ENCODE measurements around the gene EGF. TPM values are rescaled to one million over a fixed set of nuclear protein-coding genes. Genes with fewer than 3 reads are reported as not detected.

The EGF gene
- total RNA-seq, 2 experiments from 2014 or later: not detected

DNA sequence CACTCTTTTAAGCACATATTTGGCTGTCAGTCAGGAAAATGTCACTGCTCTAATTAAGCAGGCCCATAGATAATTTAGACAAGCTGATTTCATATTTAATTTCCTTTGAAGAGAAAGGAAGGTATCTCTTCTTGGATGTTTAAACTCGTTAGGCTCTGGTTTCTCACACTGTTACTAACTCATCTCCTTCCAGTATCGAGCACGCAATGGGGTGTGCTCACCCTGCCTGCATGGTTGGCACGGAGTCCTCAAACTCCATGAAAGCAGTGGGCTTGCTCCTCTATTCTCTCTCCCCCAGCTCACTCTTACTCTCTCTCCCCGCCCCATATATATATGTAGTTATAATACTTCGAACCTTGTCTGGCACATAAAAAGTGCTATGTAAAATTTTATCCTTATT lies 76.9 kb downstream of the EGF start:
- no peak overlapping the region for H3K4me3 Mint-ChIP-seq
- no peak for DNase-seq
- no peak overlapping the region for H3K27ac Mint-ChIP-seq

DNA sequence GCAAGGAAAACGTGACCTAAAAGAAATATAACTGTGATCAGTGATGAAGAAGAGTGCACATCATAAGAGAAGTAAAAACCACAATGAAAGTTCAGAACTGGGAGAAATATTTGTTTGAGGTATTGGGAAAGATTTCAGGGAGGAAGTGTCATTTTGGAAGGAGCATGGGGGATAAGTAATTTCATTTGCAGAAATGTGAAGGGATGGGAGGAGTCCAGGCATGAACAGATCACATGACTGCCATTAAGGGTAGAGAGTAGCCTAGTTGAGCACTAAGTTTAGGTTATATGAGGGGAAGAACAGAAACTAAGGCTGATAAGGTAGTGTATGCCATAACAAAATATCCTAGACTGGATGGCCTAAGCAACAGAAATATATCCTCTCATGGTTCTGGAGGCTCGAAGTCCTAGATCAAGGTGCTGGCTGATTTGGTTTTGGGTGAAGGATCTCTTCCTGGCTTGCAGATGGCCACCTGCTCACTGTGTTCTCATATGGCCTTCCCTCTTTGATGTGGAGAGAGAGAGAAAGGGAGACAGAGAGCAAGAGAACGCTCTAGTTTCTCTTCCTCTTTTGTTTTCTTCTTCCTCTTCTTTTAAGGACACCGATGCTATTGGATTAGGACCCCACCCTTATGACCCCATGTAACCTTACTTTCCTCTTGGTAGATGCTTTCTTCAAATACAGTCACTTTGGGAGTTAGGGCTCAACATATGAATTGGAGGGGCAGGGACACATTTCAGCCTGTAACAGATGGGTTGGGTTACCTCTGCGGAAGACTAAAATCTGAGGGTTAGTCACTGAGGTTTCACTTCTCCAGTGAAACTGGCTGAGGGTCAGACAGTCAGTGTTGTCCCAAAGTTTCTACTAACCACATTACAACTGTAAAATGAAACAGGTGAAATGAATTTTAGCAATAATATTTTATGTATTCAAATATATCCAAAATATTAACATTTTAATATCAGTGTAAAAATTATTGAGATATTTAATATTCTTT lies 77.9 kb downstream of the EGF start:
- Mint-ChIP-seq H3K4me1 (ENCODE audit: low read depth) (peaks cover 17% of the 10 kb centered on the region), H3K36me3 (ENCODE audit: low read depth) (no peaks in the 10 kb centered on the region), H3K27ac (no peak overlapping the region), H3K27me3 (ENCODE audit: low read depth) (peaks cover 8% of the 10 kb centered on the region), H3K9me3 (ENCODE audit: insufficient read depth) (no peaks in the 10 kb centered on the region), H3K4me3 (no peak overlapping the region)
- CTCF ChIA-PET: interaction anchor here (1.4 kb wide), 1 partner anchor 8 kb away, joined by 6 read pairs; no protein-coding TSS in a partner anchor
- DNase-seq (no peak), ATAC-seq (no peak)
- POLR2A ChIA-PET: no interaction called here

More for the DNA sequence above, 76.9 kb downstream of the EGF start:
- ATAC-seq: no peak
- ChIA-PET POLR2A (no interaction called here), CTCF (interaction anchor here (1.4 kb wide), 1 partner anchor 9 kb away, joined by 6 read pairs; no protein-coding TSS in a partner anchor)
- peaks cover 16% of the 10 kb centered on the region for H3K4me1 Mint-ChIP-seq (ENCODE audit: low read depth)
- H3K36me3 Mint-ChIP-seq (ENCODE audit: low read depth): no peaks in the 10 kb centered on the region
- H3K9me3 Mint-ChIP-seq (ENCODE audit: insufficient read depth): no peaks in the 10 kb centered on the region
- peaks cover 10% of the 10 kb centered on the region for H3K27me3 Mint-ChIP-seq (ENCODE audit: low read depth)

DNA sequence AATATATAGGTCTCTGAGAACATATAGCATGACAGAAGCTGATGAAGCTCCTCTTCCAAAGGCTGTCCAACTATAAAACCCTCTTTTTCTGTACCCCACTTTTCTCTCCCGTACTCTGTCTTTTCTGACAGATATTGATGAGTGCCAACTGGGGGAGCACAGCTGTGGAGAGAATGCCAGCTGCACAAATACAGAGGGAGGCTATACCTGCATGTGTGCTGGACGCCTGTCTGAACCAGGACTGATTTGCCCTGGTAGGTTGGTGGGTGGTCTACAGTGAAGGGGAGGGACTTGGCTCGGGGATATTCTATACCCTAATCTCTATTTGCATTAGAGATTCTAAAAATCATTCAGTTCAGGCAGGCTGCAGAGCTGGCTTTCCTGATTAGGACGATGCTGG lies 80.4 kb downstream of the EGF start:
- H3K27ac Mint-ChIP-seq: no peak overlapping the region
- CTCF ChIA-PET: interaction anchor here (1.0 to 10.6 kb wide), 2 partner anchors 516 to 525 kb away, joined by 4 to 197 read pairs; no protein-coding TSS in a partner anchor
- peaks cover 21% of the 10 kb centered on the region for H3K4me1 Mint-ChIP-seq (ENCODE audit: low read depth)
- no peaks in the 10 kb centered on the region for H3K9me3 Mint-ChIP-seq (ENCODE audit: insufficient read depth)
- DNase-seq: no peak
- POLR2A ChIA-PET: no interaction called here
- no peak for ATAC-seq
- H3K4me3 Mint-ChIP-seq: no peak overlapping the region
- peaks cover 2% of the 10 kb centered on the region for H3K27me3 Mint-ChIP-seq (ENCODE audit: low read depth)
- H3K36me3 Mint-ChIP-seq (ENCODE audit: low read depth): no peaks in the 10 kb centered on the region

DNA sequence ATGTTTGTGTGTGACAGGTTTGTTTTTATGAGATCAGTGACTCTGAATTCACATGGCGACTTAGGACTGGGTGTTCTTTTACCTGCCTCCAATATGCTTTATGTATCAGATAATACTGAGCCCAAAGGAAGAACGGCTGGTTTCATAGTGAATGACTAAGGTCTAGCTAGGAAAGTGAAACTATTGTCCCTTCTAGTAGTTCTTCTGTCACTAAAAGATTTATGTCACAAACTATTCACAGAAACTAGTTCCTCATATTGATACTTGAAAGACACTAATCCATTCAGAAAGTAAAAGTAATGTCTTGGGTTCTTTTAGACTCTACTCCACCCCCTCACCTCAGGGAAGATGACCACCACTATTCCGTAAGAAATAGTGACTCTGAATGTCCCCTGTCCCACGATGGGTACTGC lies 81.7 kb downstream of the EGF start:
- peaks cover 22% of the 10 kb centered on the region for H3K4me1 Mint-ChIP-seq (ENCODE audit: low read depth)
- ATAC-seq (peak; percentile 48), DNase-seq (no peak)
- no peak overlapping the region for H3K27ac Mint-ChIP-seq
- CTCF ChIA-PET: interaction anchor here (0.8 to 10.6 kb wide), 4 partner anchors 11 to 523 kb away, joined by 3 to 197 read pairs (median 4); no protein-coding TSS in a partner anchor
- H3K4me3 Mint-ChIP-seq: no peak overlapping the region
- no peaks in the 10 kb centered on the region for H3K36me3 Mint-ChIP-seq (ENCODE audit: low read depth)
- POLR2A ChIA-PET: no interaction called here
- H3K9me3 Mint-ChIP-seq (ENCODE audit: insufficient read depth): no peaks in the 10 kb centered on the region
- no peaks in the 10 kb centered on the region for H3K27me3 Mint-ChIP-seq (ENCODE audit: low read depth)

DNA sequence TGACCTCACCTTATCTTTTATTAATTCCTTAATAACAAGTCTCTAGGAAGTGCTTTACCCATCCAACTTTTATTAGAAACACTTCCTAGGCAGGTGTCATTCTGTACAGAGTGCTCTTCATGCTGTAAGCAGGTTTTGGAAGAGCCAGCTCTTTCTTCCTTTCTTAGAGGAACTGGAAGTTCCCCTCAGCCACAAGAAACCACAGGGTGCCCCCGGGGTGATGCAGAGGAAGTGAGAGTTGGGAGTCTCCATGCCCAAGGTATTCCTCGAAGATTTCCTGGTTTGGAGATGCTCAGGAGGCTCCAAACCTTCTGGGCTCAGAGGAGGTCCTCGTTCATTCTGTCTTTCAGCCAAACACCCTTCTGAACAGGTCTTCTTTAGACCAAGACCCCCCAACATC lies 83.8 kb downstream of the EGF start:
- POLR2A ChIA-PET: no interaction called here
- no peak overlapping the region for H3K27ac Mint-ChIP-seq
- no peak overlapping the region for H3K4me3 Mint-ChIP-seq
- CTCF ChIA-PET: interaction anchor here (10.6 kb wide), 1 partner anchor 521 kb away, joined by 197 read pairs; no protein-coding TSS in a partner anchor
- H3K9me3 Mint-ChIP-seq (ENCODE audit: insufficient read depth): no peaks in the 10 kb centered on the region
- ATAC-seq: no peak
- DNase-seq: no peak
- no peaks in the 10 kb centered on the region for H3K27me3 Mint-ChIP-seq (ENCODE audit: low read depth)
- peaks cover 14% of the 10 kb centered on the region for H3K4me1 Mint-ChIP-seq (ENCODE audit: low read depth)
- no peaks in the 10 kb centered on the region for H3K36me3 Mint-ChIP-seq (ENCODE audit: low read depth)

DNA sequence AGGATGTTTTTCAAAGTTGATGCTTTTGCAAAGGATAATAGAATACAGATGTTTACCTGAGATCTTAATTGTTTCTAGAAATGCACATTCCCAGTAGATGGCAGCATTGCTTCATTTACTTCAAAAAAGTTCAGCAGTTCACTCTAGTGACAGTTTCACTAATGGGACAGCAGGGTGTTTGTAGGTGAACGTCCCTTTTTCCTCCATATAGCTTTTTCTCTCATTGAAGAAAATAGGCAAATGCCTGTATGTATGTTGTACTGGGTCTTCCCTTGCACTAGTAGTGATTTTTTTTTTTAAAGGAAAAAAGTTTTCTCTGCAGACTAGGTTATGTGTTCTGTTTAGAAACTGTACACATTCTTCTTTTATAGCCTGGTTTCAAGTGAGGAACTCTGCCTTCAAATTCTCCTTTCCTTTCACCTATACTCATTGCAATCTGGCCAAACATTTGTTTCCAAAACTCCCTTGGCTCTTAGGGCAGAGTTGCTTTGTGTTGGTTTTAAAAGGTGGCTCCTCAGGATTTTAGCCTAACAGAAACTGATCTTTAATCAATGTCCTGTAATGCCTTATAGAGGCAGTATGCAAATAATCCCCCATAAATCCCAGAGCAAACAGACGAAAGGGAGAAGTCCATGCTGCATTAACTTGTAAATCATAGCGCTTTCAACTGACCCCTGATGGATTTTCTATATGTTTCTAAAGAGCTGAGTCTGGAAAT lies 86.3 kb downstream of the EGF start:
- H3K27ac Mint-ChIP-seq: no peak overlapping the region
- H3K9me3 Mint-ChIP-seq (ENCODE audit: insufficient read depth): no peaks in the 10 kb centered on the region
- ChIA-PET CTCF (interaction anchor here (0.6 to 10.6 kb wide), 31 partner anchors 10 to 571 kb away, joined by 3 to 197 read pairs (median 3); no protein-coding TSS in a partner anchor), POLR2A (interaction anchor here (0.7 kb wide), 1 partner anchor 504 kb away, joined by 5 read pairs; no protein-coding TSS in a partner anchor)
- ATAC-seq (peak; percentile 72), DNase-seq (peak; percentile 59)
- no peak overlapping the region for H3K4me3 Mint-ChIP-seq
- peaks cover 12% of the 10 kb centered on the region for H3K27me3 Mint-ChIP-seq (ENCODE audit: low read depth)
- no peaks in the 10 kb centered on the region for H3K36me3 Mint-ChIP-seq (ENCODE audit: low read depth)
- peaks cover 18% of the 10 kb centered on the region for H3K4me1 Mint-ChIP-seq (ENCODE audit: low read depth)

DNA sequence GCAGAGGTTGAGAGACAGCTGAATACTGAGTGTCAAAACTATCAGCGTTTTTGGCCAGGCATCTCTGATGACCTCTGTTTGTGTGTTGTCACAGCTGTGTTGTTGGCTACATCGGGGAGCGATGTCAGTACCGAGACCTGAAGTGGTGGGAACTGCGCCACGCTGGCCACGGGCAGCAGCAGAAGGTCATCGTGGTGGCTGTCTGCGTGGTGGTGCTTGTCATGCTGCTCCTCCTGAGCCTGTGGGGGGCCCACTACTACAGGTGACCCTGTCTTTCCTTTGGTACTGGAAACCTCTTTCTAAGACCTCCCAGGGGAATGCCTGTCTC lies 86.9 kb downstream of the EGF start:
- ChIA-PET CTCF (interaction anchor here (1.1 to 10.6 kb wide), 12 partner anchors 11 to 549 kb away, joined by 3 to 197 read pairs (median 7); no protein-coding TSS in a partner anchor), POLR2A (no interaction called here)
- no peaks in the 10 kb centered on the region for H3K9me3 Mint-ChIP-seq (ENCODE audit: insufficient read depth)
- DNase-seq: no peak
- no peak overlapping the region for H3K4me3 Mint-ChIP-seq
- no peak for ATAC-seq
- no peak overlapping the region for H3K27ac Mint-ChIP-seq
- H3K36me3 Mint-ChIP-seq (ENCODE audit: low read depth): no peaks in the 10 kb centered on the region
- H3K27me3 Mint-ChIP-seq (ENCODE audit: low read depth): peaks cover 17% of the 10 kb centered on the region
- H3K4me1 Mint-ChIP-seq (ENCODE audit: low read depth): peaks cover 13% of the 10 kb centered on the region

DNA sequence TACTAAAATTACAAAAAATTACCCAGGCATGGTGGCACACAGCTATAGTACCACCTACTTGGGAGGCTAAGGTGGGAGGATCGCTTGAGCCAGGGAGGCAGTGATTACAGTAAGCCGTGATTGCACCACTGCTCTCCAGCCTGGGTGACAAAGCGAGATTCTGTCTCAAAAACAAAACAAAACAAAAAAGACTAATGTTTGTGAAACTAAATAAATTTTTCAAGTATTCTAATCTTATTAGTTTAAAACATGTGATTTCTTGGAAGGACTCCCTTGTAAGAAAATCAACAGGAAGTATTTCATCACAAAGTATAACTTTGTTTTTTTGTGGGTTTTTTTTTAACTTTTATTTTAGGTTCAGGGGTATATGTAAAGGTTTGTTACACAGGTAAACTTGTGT lies 89.6 kb downstream of the EGF start:
- Mint-ChIP-seq H3K9me3 (ENCODE audit: insufficient read depth) (no peaks in the 10 kb centered on the region), H3K4me1 (ENCODE audit: low read depth) (peaks cover 8% of the 10 kb centered on the region), H3K27ac (no peak overlapping the region), H3K27me3 (ENCODE audit: low read depth) (peaks cover 17% of the 10 kb centered on the region), H3K36me3 (ENCODE audit: low read depth) (no peaks in the 10 kb centered on the region), H3K4me3 (no peak overlapping the region)
- ChIA-PET CTCF (interaction anchor here (0.8 to 10.6 kb wide), 4 partner anchors 48 to 515 kb away, joined by 3 to 197 read pairs (median 6); no protein-coding TSS in a partner anchor), POLR2A (no interaction called here)
- no peak for DNase-seq
- no peak for ATAC-seq

DNA sequence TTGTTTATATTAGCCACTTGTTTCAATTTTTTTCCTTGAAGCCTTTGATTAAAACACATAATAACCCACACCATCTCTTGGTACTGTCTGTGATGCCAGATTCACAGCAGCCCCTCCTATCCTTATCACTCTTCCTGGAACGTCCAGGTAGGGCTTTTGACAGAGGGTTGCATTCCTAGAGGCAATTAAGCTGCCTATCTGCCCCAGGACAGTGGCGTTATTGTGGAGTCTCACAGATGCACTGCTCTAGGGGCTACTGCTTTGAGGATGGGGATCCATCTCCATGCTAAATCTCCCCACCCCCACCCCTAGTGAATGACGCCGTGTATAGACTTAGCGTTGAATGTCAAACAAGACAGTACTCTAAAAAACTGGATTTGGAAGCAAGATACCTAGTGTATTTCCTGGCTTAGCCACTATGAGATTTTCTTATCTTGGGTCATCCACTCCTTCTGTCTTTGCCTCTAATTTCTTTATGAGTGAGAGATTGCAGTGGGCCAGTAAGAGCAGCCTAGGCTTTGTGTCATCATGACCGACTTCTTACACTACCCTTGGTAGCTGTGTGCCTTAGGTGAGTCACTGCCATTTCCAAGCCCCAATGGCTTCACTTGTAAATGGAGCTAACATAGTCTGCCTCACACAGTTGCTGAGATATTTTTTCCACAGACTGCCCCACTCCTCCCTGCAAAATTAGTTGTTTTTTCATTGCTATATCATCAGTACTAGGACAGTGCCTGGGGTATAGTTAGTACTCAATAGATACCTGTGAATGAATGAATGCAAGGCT lies 90.9 kb downstream of the EGF start:
- ChIA-PET POLR2A (interaction anchor here (1.1 kb wide), 1 partner anchor 193 kb away, joined by 3 read pairs; no protein-coding TSS in a partner anchor), CTCF (interaction anchor here (1.3 to 7.6 kb wide), 3 partner anchors 505 to 576 kb away, joined by 3 to 139 read pairs (median 3); no protein-coding TSS in a partner anchor)
- Mint-ChIP-seq H3K27me3 (ENCODE audit: low read depth) (peaks cover 17% of the 10 kb centered on the region), H3K4me1 (ENCODE audit: low read depth) (peaks cover 8% of the 10 kb centered on the region), H3K36me3 (ENCODE audit: low read depth) (no peaks in the 10 kb centered on the region), H3K9me3 (ENCODE audit: insufficient read depth) (no peaks in the 10 kb centered on the region), H3K27ac (no peak overlapping the region), H3K4me3 (no peak overlapping the region)
- DNase-seq (no peak), ATAC-seq (peak; percentile 31)

DNA sequence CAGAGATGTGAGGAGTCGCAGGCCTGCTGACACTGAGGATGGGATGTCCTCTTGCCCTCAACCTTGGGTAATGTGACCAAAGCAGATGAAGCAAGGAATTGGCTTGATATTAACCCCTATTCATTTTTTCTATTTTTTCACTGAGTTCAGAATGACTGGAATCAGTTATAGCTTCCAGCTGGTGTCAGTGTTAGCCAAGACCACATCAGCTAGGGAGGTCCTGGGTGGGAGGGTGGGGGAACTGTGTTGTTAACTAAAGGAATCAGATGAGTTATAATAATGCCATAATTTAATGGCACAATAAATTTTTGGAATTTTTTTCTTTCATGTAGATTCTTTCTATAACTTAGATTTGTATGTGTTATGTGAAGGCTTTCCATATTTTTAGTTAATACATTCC lies 91.9 kb downstream of the EGF start:
- CTCF ChIA-PET: interaction anchor here (1.4 to 7.6 kb wide), 2 partner anchors 504 to 511 kb away, joined by 3 to 139 read pairs; no protein-coding TSS in a partner anchor
- Mint-ChIP-seq H3K9me3 (ENCODE audit: insufficient read depth) (no peaks in the 10 kb centered on the region), H3K4me1 (ENCODE audit: low read depth) (peaks cover 6% of the 10 kb centered on the region), H3K36me3 (ENCODE audit: low read depth) (no peaks in the 10 kb centered on the region), H3K27ac (no peak overlapping the region), H3K4me3 (no peak overlapping the region), H3K27me3 (ENCODE audit: low read depth) (peaks cover 17% of the 10 kb centered on the region)
- POLR2A ChIA-PET: no interaction called here
- no peak for DNase-seq
- ATAC-seq: no peak

DNA sequence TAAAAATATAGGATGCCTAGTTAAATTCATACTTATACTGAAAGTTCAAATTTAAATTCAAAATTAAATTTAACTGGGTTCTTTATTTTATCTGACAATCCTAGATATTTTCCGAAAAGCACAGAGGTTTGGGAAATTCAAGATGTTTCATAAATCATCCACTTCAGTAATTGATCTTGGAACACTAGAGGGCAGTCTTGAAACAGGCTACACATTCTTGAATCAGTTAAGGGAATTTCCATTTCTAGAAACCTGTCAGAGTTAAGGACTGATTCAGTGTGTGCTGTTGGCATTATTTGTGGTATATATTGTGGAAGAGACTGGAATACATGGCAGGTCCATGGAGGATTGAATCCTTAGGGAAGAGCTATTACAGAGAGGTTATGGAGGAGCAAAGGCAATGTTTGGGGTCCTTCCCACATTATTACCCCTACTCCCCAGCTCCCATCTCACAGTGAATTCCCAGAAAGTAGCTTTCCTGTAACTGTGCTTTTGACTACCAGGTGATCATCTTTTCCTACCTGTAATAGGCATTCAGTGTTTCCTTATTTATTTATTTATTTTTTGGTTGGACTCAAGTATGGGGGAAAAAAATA lies 92.9 kb downstream of the EGF start:
- H3K9me3 Mint-ChIP-seq (ENCODE audit: insufficient read depth): no peaks in the 10 kb centered on the region
- H3K27ac Mint-ChIP-seq: no peak overlapping the region
- H3K36me3 Mint-ChIP-seq (ENCODE audit: low read depth): no peaks in the 10 kb centered on the region
- peaks cover 17% of the 10 kb centered on the region for H3K27me3 Mint-ChIP-seq (ENCODE audit: low read depth)
- POLR2A ChIA-PET: no interaction called here
- peaks cover 6% of the 10 kb centered on the region for H3K4me1 Mint-ChIP-seq (ENCODE audit: low read depth)
- H3K4me3 Mint-ChIP-seq: no peak overlapping the region
- ATAC-seq (peak; percentile 64), DNase-seq (no peak)
- CTCF ChIA-PET: interaction anchor here (0.6 to 7.6 kb wide), 23 partner anchors 15 to 580 kb away, joined by 3 to 139 read pairs (median 3); no protein-coding TSS in a partner anchor
